Smooth muscle cell (in vitro differentiated cells): Measurements from ENCODE around the gene DHX32. TPM values are rescaled to one million over a fixed set of nuclear protein-coding genes. Genes with fewer than 3 reads are reported as not detected.

Experiments used
- DNase-seq: peaks from one replicate; lab custom pipeline; 2025; ENCODE audit not compliant: unreplicated experiment; lab: John Stamatoyannopoulos, UW
- H2AFZ ChIP-seq: fragments of 200-600 bp; sonication (generic); 2 replicates; pipeline ENCODE4 v1.6.0; 2016; ENCODE audit warnings: antibody characterized with exemption, low read depth, mild to moderate bottlenecking
- H3F3A ChIP-seq: fragments of 200-600 bp; sonication (generic); 2 replicates; pipeline ENCODE4 v1.6.0; 2017; ENCODE audit warnings: antibody characterized with exemption, low read depth
- H3K27ac ChIP-seq: fragments of 200-600 bp; sonication (generic); 2 replicates; pipeline ENCODE4 v1.5.1; 2016; ENCODE audit warnings: low read depth, mild to moderate bottlenecking
- H3K27me3 ChIP-seq: fragments of 200-600 bp; sonication (generic); 2 replicates; pipeline ENCODE4 v1.6.1; 2016; ENCODE audit warnings: low read depth, mild to moderate bottlenecking
- H3K36me3 ChIP-seq: fragments of 200-600 bp; sonication (generic); 2 replicates; pipeline ENCODE4 v1.5.1; 2016; ENCODE audit warnings: low read depth
- H3K4me1 ChIP-seq: fragments of 200-600 bp; sonication (generic); 2 replicates; pipeline ENCODE4 v1.5.1; 2016; ENCODE audit warnings: low read depth
- H3K4me2 ChIP-seq: fragments of 200-600 bp; sonication (generic); 2 replicates; pipeline ENCODE4 v1.6.0; 2016; ENCODE audit warnings: mild to moderate bottlenecking
- H3K4me3 ChIP-seq: fragments of 200-600 bp; sonication (generic); 2 replicates; pipeline ENCODE4 v1.5.1; 2016; ENCODE audit warnings: mild to moderate bottlenecking
- H3K79me2 ChIP-seq: fragments of 200-600 bp; sonication (generic); 2 replicates; pipeline ENCODE4 v1.6.0; 2016; ENCODE audit warnings: low read depth, mild to moderate bottlenecking
- H3K9ac ChIP-seq: fragments of 200-600 bp; sonication (generic); 2 replicates; pipeline ENCODE4 v1.6.0; 2016; ENCODE audit warnings: low read depth
- H3K9me3 ChIP-seq: fragments of 200-600 bp; sonication (generic); replicated peaks from 2 replicates; pipeline ENCODE4 v1.5.1; 2016; ENCODE audit warnings: low read depth
- H4K20me1 ChIP-seq: fragments of 200-600 bp; sonication (generic); 2 replicates; pipeline ENCODE4 v1.6.0; 2016; ENCODE audit warnings: low read depth
- CTCF ChIP-seq: fragments of 200-600 bp; sonication (generic); IDR thresholded peaks from 2 replicates; pipeline ENCODE4 v1.5.1; 2017; ENCODE audit warnings: borderline replicate concordance, mild to moderate bottlenecking, antibody characterized with exemption; ENCODE audit not compliant: insufficient read depth, poor library complexity, severe bottlenecking
- WGBS: methylation state at CpG from one replicate; pipeline ENCODE4 v1.1.7; 2016; ENCODE audit warnings: low lambda C conversion rate; 5-methylcytosine and 5-hydroxymethylcytosine counted together
- polyA plus RNA-seq: library from polyadenylated mRNA; unstranded; fragments of >200 nt; fragmentation: Nextera tagmentation; extraction: Ambion mirVana; gene quantifications from 2 replicates; pipeline ENCODE4 v1.2.1, GENCODE V29; 2016
- total RNA-seq: library from RNA; depleted of rRNA; stranded (reverse); fragments of >200 nt; gene quantifications from 2 replicates; pipeline ENCODE4 v1.2.3, GENCODE V29; 2014

Gene DHX32
- total and polyA plus RNA-seq, 2 experiments from 2014 or later, result 31.8 to 56.1 TPM

GRCh38 chr10:125795637-125796190, 85.4 kb downstream of the DHX32 start:
- H3K36me3 ChIP-seq, result no peaks in the 10 kb centered on the region
- WGBS, result 81% methylated on average over 8 of the region's 8 CpGs

GRCh38 chr10:125795128-125795527, 86.0 kb downstream of the DHX32 start:
- Histone ChIP-seq H3K27ac (no peak overlapping the region), H3F3A (no peaks in the 10 kb centered on the region), H3K27me3 (no peaks in the 10 kb centered on the region), H3K4me1 (no peaks in the 10 kb centered on the region), H3K4me2 (no peak overlapping the region), H3K9me3 (no peaks in the 10 kb centered on the region), H3K9ac (no peak overlapping the region), H3K36me3 (no peaks in the 10 kb centered on the region), H4K20me1 (peaks cover 11% of the 10 kb centered on the region), H3K4me3 (no peak overlapping the region), H2AFZ (no peak overlapping the region), H3K79me2 (no peaks in the 10 kb centered on the region)
- DNase-seq, result no peak
- no peak for TF ChIP-seq CTCF
- WGBS, result 92% methylated on average over 2 of the region's 2 CpGs

More at GRCh38 chr10:125795637-125796190, 85.4 kb downstream of the DHX32 start:
- H3K4me3 ChIP-seq, result no peak overlapping the region
- DNase-seq, result no peak
- no peaks in the 10 kb centered on the region for H3K27me3 ChIP-seq
- H3K9me3 ChIP-seq, result no peaks in the 10 kb centered on the region
- H3K4me1 ChIP-seq, result no peaks in the 10 kb centered on the region
- no peak overlapping the region for H2AFZ ChIP-seq
- peaks cover 12% of the 10 kb centered on the region for H4K20me1 ChIP-seq
- no peak for TF ChIP-seq CTCF
- no peak overlapping the region for H3K4me2 ChIP-seq
- H3F3A ChIP-seq, result no peaks in the 10 kb centered on the region
- no peak overlapping the region for H3K27ac ChIP-seq
- no peak overlapping the region for H3K9ac ChIP-seq
- no peaks in the 10 kb centered on the region for H3K79me2 ChIP-seq

- 95% methylated on average over 14 of the region's 14 CpGs for WGBS
- no peaks in the 10 kb centered on the region for H3K79me2 ChIP-seq
- no peak overlapping the region for H3K4me3 ChIP-seq
Measured at GRCh38 chr10:125792342-125793300, 88.5 kb downstream of the DHX32 start.

More at GRCh38 chr10:125792342-125793300, 88.5 kb downstream of the DHX32 start:
- Histone ChIP-seq H3K4me2 (no peak overlapping the region), H3K4me1 (no peaks in the 10 kb centered on the region), H3K9ac (no peak overlapping the region), H3K27ac (no peak overlapping the region), H3K36me3 (no peaks in the 10 kb centered on the region), H3F3A (no peaks in the 10 kb centered on the region), H3K9me3 (no peaks in the 10 kb centered on the region), H4K20me1 (no peaks in the 10 kb centered on the region), H2AFZ (no peak overlapping the region), H3K27me3 (no peaks in the 10 kb centered on the region)
- no peak for DNase-seq
- no peak for TF ChIP-seq CTCF
